ENCODE data around the gene DCT.

The DCT gene

DNA sequence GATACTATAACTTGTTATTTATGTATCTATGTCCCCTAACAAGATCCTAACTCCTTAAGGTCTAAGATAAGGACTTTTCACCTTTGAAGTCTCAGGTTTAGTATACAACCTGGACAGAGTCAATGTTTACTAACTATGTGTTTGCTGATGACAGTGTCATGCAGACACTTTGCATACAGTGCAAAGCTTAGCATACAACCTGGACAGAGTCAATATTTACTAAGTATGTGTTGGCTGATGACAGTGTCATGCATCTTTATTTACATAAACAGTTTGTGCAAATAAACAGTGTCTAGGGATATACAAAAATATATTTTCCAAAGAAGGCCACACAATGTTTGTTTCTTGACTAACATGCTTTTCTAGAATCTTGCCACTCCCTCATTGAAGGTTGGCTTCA, 34.7 kb downstream of the DCT start:
- no peak for DNase-seq

DNA sequence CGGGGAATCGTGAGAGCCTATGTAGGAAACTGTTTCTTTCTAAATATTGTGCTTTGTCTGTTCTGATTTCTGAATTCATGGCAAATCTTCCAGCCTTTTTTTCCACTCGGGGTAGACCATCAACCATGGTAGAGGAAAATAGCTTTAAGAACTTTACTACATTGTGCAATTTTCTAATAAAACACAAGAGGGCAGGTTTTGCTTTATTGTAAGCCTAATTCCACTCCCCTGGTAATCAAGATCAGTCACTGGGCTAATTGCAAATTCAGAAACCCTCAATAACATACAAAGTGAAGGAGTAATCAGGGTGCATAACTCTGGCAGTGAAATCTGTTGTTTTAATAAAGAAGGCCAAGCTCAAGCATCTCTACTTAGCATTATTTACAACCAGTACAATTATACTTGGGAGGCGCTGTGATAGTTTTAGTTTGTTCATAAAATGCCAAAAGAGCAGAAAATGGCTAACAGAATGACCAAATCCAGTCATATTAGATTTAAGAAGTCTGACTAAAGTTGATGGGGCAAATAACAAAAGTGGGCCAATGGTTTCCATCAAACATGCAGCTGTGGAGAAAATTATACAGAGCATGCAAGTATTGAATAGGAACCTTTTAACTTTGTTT, 43.8 kb downstream of the DCT start:
- DNase-seq, result no peak

DNA sequence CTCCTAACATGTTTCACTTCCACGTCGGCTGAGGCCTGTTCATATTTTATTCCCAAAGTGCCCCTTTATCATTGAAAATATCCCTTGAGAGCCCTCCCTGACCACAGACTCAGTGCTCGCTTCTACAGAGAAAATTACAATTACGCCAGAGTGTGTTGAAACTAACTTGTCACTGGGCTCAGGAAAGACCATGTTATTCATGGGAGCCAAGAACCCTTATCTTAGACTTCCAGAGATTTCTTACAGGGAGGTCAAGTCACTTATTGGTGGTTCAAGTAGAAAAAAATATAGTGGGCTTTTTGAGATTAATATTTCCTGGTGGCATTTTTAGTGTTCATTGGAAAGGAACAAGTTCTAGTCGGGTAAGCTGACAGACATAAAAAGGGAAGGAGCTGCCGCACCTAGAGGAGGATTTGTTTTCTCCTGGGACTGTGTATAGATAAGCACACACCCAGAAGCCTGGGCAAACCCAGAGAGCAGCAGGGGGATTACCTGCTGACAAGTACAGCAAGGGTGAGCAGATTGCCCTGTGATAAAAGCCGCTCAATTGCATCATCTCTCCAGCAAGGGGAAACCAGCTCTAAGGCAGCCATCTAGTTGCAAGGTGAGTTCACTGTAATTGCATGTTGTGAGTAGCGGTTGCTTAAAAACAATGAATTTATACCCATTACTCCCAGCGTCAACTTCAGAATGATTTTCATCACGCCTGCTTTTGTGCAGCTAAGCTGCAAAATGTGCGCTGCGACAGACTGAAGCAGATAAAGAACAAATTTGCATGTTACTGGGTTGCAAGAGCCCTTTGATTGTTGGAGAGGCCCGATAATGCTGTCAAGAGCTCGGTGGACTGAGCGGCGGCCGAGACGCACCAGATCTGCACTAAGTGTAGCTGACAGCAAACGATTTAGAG, 46.2 kb downstream of the DCT start:
- DNase-seq, result no peak

DNA sequence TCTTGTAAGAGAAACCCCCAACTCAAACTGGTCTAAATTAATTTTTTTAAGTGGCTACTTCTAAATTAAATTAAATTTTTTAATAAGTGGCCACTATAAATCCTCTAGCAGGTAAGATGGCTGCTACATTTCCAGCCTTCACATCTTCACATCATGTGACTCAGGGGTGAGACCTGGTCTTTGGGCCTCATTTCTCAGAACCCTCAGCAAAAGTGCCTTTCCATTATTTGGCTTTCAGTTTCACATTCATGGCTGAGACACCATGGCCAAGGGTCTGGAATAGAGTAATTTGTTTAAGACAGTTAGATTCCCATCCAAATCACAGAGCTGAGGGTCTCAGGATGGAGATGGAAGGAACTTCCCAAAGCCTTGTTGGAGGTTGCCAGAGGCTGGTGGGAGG, 47.5 kb downstream of the DCT start:
- DNase-seq, result no peak

DNA sequence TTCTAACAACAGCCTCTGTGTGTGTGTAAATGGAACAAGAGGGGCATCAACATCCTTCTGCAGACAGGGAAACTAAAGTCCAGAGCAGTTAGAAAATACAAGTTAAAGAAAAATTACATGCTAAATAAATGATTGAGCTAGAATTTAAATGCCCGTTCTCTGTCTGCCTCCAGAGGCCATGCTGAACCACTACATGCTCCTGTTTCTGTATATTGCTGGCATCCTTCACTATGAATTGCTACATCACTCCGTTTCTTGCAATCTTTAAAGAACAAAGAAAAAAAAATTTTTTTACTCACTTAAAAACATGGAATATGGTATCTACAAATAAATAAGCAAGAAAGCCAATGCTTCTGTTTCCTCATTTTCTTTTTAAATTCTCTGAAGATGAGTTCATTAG, 47.9 kb downstream of the DCT start:
- DNase-seq, result no peak

DNA sequence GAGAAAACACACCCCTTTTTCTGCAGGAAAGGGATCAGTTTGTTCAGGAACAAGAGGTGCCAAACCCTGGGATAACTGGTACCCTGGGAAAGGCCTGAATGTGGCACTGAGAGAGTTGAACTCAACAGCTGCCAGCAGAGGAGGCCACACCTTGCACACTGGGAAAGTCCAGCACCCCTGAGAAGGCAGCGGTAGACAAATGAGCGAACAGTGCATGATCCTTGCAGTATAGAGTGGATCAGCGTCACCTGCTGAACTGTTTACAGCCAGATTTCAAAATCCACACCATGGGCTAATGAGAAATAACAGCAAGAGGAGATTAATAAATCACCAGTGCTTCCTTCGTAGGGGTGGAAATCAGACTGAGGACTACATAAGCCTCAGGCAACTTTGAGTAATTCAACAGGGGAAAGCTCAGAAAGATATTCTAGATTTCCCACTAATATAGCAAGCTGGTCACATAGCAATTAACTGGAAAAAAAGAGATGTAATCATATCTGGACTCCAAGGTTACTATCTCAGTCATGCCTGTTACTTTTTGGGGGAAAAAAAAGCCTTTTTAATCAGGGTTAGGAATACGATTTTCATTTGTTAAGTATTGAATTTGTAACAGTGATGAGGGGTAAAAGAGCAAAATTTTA, 52.0 kb downstream of the DCT start:
- no peak for DNase-seq

DNA sequence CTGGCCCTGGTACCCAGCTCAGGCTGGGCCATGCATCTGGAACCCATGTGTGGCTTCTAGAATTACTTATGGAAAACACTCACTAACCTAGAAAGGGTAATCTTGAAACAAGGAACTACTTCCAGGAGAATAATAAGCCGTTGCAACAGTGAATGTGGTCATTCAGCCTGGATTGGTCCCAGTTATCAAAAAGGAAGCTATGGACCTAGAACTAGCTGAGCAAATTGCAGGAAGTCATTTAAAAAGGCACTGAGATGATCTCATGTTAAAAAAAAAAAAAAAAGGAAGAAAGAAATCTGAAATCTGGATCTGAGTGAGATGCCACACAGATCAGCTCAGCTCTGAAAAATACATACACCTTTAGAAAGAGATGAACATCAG, 59.6 kb downstream of the DCT start:
- no peak for DNase-seq

DNA sequence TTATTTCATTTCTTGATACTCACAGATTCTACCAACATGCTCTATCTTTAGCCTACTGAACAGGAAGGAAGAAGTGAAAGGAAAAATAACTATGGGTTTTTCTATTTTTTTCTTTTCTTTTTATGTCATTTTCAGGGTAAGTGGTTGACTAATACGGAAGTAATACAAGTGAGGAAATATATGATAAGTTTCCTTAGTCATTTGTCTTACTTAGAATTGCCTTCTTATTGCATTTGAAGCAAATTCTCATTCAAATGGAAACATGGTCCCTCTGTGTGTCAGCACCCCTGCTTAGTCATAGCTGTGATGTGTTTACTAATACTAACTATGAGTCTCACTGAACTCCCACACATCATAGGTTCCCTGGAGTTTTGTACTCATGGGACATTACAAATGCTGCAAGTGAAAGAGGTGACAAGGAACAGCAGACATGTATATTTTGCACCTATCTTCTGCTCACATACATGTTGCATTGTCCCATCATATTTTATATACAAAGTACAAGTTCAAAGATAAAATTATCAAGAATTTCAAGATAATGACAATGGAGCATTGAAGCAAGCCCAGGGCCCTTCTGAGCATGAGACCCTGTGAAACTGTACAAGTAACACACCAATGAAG, 60.1 kb downstream of the DCT start:
- no peak for DNase-seq

DNA sequence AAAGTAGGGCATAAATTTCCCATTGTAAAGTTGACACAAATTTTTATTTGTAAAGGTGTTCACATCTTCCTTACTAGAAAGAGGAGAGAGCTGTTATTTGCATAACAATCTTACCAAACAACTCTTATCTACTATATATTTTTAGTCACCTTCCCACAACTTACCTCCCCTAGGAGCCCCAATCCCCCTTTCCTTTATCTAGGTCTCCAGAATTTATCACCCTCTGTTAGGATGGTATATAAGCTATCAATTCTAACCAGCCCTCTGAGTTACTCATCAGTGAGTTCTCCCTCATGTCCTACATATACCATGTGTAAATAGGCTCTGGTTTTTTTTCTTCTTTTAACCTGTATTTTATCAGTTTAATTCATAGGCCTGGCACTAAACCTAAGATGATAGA, 62.2 kb downstream of the DCT start:
- no peak for DNase-seq

DNA sequence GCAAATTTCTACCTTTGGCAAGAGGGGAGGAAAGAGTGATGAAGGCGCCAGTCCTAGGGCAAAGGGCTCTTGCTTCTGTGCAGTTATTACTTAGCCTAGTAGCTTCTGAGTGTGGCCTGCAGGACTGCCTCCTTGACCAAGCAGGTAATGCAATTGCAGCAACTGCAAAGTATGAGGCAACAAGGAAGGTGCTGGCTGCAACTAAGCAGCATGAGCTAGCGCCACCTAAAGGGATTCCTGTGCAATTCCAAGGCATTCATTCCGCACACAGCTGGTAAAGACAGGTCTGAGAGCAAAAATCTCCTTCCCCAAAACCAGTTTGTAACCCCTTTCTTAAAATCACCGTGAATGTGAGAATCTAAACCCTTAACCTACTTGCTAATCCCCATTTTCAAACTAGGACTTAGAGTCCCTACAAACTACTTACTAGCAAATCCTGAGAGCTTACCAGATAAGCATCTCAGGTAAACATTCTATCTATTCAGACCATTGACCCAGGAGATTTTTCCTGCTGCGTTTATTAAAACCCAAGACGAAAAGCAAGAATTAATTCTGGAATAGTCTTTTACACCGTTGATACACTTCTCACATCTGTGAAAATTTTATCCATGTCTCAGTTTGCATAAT, 62.9 kb downstream of the DCT start:
- no peak for DNase-seq

DNA sequence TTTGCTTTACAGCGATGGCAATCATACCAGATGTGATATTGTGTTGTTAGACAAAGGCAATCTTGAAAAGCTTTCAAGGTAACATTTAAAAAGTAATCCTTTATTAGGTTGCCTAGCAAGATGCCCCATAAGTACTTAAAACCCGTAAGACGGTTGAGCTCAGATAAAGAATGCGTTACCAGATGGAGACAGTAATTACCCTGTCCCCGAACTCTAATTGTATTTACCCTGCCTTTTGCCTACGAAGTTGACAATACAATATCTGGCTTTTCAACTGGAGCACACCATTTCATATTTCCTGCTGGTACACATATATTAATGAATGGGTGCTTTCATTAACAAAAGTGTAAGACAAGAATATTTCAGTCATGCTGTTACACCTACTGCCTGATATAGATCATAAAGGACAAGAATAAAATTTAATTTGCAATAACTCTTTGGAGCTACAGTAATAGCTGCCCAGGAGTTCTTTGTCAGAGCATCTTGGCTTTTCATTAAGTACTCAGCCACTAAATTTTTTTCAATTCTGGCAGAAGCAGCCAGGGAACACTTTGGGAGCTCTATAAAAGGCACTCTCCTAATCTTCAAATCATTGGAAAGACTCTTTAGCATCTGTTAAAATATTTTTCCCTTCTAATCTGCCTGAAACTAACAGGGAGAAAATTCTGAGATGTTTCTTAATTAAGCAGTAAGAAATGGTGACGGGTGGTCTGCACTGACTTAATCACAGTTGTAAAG, 63.8 kb downstream of the DCT start:
- no peak for DNase-seq

DNA sequence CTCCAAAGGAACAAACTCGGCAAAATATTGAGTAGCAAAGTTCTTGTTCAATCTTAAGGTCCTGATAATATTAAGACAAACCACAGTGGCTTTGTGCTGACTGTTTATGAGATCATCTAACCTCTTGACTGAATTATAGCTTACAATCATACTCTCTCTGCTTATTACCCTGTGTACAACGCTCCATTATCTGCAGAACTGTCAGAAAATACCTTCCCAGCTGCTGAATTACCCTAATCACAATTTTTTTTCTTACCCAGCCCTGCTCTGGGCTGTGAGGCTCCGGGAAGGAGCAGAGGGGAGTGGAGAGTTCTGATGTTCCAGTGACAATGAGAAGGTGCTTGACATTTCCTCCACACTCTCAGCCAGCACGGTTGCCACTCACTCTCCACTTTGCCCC, 64.8 kb downstream of the DCT start:
- no peak for DNase-seq

DNA sequence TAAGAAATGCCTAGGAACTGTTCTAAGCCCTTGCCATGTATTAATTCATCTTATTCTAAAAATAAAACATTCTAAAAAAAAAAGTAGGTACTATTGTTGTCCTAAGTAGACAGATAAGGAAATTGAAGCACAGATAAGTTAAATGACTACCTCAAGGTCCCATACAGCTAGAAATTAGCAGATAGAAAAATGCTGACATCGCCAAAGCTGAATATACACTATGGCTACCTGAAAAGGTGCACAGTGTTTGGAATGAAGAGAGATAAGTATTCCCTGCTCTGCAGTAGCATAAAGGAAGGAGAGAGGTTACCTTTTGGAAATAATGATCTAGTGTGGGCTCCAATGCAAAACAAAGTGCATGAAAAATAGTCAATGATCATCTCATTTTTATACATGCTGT, 65.3 kb downstream of the DCT start:
- no peak for DNase-seq

DNA sequence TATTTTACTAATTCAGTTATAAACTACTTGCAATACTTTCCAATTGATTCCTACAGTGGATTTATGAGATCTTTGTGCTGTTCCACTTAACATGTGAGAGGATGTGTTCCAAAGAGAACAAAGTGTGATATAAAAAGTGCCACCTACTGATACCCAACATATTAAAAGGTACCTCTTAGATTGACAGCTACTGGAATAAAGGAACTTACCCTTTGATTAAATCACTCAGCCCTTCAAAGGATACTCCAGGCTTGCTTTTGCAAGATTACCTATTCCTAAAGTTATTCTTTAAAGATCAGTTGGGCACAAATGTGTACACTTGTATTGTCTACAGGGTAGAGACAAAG, 65.9 kb downstream of the DCT start:
- DNase-seq, result no peak

DNA sequence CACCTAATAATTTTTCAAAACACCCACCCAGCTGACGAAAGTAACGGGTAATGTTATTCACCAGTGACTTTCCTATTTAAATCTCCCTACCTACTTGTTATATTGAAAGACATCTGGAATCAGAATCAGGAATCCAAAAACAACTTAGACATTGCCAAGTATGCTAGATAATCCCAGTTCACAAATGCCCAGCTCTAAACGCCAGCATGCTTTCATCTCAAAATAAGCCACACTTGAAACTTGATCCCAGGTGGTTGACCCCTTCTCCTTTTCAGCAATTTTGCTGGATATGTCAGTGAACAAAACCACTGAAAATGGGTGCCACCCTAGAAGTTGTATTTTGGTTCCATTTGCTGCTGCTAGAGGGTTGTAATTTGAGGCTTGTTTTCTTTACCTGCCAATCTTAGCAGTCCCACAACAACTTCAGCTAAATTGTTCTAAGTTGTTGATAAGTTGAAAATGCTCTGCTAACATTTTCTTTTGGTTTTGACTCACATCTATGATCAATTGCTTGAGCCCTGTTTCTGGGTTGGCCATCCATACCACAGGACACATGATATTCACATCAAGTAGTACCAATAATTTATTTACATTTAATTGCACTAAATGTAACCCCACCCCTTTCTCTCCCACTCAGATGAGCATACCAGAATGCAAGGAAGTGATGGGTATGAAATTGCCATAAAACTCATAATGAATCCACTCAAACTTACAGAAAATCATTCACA, 66.4 kb downstream of the DCT start:
- DNase-seq, result no peak

DNA sequence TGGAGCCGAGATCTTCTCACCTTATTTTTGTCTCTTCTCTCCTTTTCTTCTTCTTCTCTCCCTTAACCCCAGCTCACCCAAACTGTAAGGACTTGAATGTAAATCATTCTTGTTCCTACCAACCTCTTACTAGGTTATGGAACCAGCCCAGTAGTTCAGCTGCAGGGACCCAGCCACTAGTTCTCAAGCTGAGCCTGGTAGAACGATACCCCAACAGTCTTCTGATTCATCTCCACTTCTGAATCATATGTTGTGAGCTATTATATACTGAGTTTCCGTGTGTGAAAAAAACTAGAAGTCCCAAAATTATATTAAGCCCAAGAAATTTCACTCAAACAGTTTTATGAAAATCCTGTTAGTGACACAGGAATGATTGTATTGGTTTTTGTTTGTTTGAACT, 67.7 kb downstream of the DCT start:
- no peak for DNase-seq

DNA sequence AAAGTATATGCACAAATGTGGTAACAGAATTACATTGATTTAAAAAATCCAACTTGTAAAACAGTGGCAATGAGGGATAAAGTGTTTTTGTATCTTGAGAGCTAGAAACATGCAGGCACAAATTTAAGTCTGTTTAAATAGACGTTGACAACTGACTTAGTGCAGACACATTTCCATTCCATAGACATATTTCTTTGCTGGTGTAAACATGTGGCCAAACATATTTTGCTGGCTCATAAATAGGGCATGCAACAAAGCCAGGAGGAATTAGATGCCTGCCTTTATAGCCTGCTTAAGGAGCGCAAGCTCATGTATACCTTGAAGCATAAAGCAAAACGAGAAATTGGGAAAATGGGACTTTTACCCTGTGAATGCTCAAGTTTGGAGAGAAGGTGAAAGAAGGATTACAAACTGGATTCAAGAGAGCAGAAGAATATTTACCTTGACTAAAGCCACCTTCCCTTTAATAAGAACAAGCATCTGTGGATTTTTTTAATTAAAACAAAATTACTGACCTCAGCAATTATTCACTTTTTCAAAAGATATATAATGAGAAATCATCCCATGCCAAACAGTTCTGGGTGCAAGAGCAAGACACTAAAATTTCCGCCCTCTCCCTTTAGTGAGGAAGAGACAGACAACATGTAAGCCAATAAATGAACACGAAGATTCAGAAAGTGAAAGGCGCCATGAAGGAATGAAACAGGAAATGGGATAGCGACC, 71.0 kb downstream of the DCT start:
- no peak for DNase-seq

DNA sequence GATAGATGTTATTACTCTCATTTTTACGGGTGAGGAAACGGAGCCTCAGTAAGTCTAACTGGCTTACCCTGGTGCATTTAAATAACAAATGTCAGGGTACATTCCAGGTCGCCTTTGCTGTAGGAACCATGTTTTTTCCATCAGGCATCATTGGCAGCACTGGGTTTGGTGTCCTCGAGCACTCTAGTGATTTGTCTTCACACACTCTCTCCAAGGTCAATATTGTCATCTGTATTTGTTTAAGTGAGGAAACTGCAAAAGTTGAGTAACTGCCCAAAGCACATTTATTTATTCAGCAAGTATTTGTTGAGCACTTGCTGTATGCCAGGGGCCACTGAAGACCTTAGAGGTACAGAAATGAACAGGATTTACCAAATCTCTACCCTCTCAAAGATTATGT, 78.6 kb downstream of the DCT start:
- no peak for DNase-seq

DNA sequence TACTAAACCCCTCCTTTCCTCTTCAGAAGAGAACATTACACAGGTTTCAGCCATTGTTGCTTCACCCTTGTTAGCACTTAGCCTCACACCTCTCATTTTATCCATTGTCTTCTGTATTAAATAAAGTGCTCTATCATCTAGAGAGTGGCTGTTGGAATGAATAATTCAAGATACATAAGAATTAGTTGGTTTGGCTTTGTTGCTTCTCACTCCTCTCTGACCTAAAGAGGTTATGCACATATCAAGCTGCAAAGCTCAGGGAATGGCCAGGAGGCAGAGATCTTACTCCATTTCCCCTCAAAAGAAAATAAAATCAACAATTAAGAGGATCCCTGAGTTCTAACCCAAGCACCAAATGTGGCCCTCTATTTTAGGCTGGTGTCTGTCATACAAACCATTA, 79.7 kb downstream of the DCT start:
- no peak for DNase-seq

DNA sequence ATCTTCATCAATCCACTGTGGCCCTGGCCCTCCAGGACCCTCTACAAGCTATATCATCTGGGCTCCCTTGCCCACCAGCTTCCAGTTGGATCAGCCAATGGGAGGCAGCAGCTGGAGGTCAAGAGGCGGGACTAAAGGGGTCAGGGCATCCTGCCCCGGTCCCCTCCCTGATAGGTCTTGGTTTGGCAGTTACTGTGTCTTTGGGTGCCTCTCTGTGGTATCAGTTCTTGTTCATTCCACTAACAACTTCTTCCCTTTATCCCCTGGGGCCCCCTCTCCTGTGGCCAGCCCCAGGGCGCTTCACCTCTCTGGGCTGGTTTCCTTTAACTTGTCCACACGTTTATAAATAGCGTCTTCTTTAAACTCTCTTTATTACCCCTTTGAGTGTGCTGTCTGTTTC, 83.6 kb downstream of the DCT start:
- DNase-seq, result no peak

DNA sequence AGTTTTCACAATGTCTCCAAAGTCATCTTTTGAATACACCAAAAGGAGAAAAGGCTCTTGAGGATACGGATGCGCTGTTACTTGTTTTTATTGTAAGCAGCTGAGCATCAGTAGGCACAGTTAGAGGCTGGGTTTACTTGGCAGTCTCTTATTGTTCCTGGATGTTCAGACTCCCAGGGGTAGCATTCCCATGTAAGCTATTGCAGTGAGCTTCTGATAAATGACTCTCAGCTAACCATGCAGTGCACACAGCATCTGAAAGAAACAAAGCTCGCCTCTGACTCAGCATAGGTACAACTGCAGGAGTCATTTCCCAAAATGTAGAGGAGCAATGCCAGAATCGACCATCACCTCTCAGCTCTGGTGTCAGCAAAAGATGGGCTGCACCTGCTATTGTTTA, 84.8 kb downstream of the DCT start:
- no peak for DNase-seq

Measured in activated effector memory CD4-positive, alpha-beta T cell treated with anti-CD3 and anti-CD28 coated beads, Interleukin-2, amount 50 U/mL, for 16 hours (primary cell).